ENCODE measurements around the gene OR5C1. TPM values are rescaled to one million over a fixed set of nuclear protein-coding genes. Genes with fewer than 3 reads are reported as not detected.

OR5C1 gene
- total RNA-seq, 6 experiments from 2014 or later: not detected

- H3K27me3 Mint-ChIP-seq (ENCODE audit: insufficient read depth): no peaks in the 10 kb centered on the region; the same call in 1 of the 2 replicates
- no peaks in the 10 kb centered on the region for H3K9me3 Mint-ChIP-seq
- DNase-seq: no peak
- H3K4me1 Mint-ChIP-seq (ENCODE audit: low read depth): peaks cover 26% of the 10 kb centered on the region
- H3K36me3 Mint-ChIP-seq (ENCODE audit: low read depth): peaks cover 17% of the 10 kb centered on the region
- H3K27ac Mint-ChIP-seq: no peak overlapping the region; the same call in 1 of the 2 replicates
- TF ChIP-seq, protein P1, sequence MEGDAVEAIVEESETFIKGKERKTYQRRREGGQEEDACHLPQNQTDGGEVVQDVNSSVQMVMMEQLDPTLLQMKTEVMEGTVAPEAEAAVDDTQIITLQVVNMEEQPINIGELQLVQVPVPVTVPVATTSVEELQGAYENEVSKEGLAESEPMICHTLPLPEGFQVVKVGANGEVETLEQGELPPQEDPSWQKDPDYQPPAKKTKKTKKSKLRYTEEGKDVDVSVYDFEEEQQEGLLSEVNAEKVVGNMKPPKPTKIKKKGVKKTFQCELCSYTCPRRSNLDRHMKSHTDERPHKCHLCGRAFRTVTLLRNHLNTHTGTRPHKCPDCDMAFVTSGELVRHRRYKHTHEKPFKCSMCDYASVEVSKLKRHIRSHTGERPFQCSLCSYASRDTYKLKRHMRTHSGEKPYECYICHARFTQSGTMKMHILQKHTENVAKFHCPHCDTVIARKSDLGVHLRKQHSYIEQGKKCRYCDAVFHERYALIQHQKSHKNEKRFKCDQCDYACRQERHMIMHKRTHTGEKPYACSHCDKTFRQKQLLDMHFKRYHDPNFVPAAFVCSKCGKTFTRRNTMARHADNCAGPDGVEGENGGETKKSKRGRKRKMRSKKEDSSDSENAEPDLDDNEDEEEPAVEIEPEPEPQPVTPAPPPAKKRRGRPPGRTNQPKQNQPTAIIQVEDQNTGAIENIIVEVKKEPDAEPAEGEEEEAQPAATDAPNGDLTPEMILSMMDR (IDR thresholded peaks at IDR 0.05): no peak
- H3K4me3 Mint-ChIP-seq: no peak overlapping the region
Observed at GRCh38 chr9:122819326-122819725, 30.6 kb downstream of the OR5C1 start.

GRCh38 chr9:122819791-122820489 lies 31.2 kb downstream of the OR5C1 start:
- no peaks in the 10 kb centered on the region for H3K9me3 Mint-ChIP-seq
- peak overlapping the region; percentile 51 for H3K27ac Mint-ChIP-seq
- TF ChIP-seq, protein P1 (IDR thresholded peaks at IDR 0.05): no peak
- H3K36me3 Mint-ChIP-seq (ENCODE audit: low read depth): peaks cover 17% of the 10 kb centered on the region
- no peak overlapping the region for H3K4me3 Mint-ChIP-seq
- no peak for DNase-seq
- H3K27me3 Mint-ChIP-seq (ENCODE audit: insufficient read depth): no peaks in the 10 kb centered on the region; the same call in 1 of the 2 replicates
- H3K4me1 Mint-ChIP-seq (ENCODE audit: low read depth): peaks cover 32% of the 10 kb centered on the region

DNA sequence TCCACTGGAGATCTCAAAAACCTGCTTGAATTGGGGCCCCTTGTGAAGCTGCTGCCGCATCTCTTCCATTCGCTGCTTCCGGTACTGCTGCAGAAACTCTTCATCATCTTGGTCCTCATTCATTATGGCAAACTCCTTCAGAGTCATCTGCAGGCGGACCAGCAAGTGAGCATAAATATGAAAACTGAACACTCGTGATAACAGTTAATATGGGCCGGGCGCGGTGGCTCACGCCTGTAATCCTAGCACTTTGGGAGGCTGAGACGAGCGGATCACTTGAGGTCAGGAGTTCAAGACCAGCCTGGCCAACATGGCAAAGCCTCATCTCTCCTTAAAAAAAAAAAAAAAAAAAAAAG lies 31.7 kb downstream of the OR5C1 start:
- TF ChIP-seq, protein P1 (IDR thresholded peaks at IDR 0.05): no peak
- H3K4me3 Mint-ChIP-seq: no peak overlapping the region

GRCh38 chr9:122821278-122821943 lies 32.7 kb downstream of the OR5C1 start:
- TF ChIP-seq, protein P1 (IDR thresholded peaks at IDR 0.05): no peak
- Mint-ChIP-seq H3K4me3 (no peak overlapping the region), H3K27ac (no peak overlapping the region), H3K27me3 (ENCODE audit: insufficient read depth) (no peaks in the 10 kb centered on the region; the same call in 1 of the 2 replicates), H3K4me1 (ENCODE audit: low read depth) (peaks cover 33% of the 10 kb centered on the region), H3K36me3 (ENCODE audit: low read depth) (peaks cover 17% of the 10 kb centered on the region), H3K9me3 (no peaks in the 10 kb centered on the region)
- DNase-seq: no peak

More for the DNA sequence above, 31.7 kb downstream of the OR5C1 start:
- H3K36me3 Mint-ChIP-seq (ENCODE audit: low read depth): peaks cover 17% of the 10 kb centered on the region
- no peaks in the 10 kb centered on the region for H3K9me3 Mint-ChIP-seq
- no peak overlapping the region; the same call in 1 of the 2 replicates for H3K27ac Mint-ChIP-seq
- no peak for DNase-seq
- H3K4me1 Mint-ChIP-seq (ENCODE audit: low read depth): peaks cover 29% of the 10 kb centered on the region
- H3K27me3 Mint-ChIP-seq (ENCODE audit: insufficient read depth): no peaks in the 10 kb centered on the region; the same call in 1 of the 2 replicates

DNA sequence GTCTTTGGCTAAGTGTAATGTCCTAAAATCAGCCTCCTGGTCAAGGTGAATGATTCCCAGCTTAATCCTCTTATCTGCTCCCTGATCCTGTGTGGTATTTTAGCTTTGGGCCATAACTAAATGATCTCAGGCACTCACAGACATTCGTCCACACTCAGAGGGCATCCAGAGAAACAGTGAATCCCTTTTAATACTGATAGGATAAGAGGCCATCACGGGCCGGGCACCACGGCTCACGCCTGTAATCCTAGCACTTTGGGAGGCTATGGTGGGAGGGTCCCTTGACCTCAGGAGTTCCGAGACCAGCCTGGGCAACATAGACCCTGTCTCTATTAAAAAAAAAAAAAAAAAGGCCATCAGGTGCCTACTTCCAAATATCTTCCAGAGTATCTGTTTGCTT lies 33.3 kb downstream of the OR5C1 start:
- H3K27ac Mint-ChIP-seq: no peak overlapping the region
- H3K9me3 Mint-ChIP-seq: no peaks in the 10 kb centered on the region
- TF ChIP-seq, protein P1 (IDR thresholded peaks at IDR 0.05): no peak
- DNase-seq: no peak
- no peaks in the 10 kb centered on the region; the same call in 1 of the 2 replicates for H3K27me3 Mint-ChIP-seq (ENCODE audit: insufficient read depth)
- peaks cover 17% of the 10 kb centered on the region for H3K36me3 Mint-ChIP-seq (ENCODE audit: low read depth)
- peaks cover 40% of the 10 kb centered on the region for H3K4me1 Mint-ChIP-seq (ENCODE audit: low read depth)
- no peak overlapping the region for H3K4me3 Mint-ChIP-seq
